Calu3 (cell line): ENCODE data around the gene USP10. TPM values are rescaled to one million over a fixed set of nuclear protein-coding genes. Genes with fewer than 3 reads are reported as not detected.

Source experiments
- BruUV-seq: library from RNA; stranded (reverse); fragments of 400-500 nt; replicated peaks from 2 replicates; lab custom pipeline; 2021; lab: Mats Ljungman, UMichigan
- CTCF ChIA-PET: fragments of 300-600 bp; sonication (Branson Sonifier 250); formaldehyde crosslinking; loops from one replicate; lab custom pipeline; 2022; ENCODE audit warnings: antibody characterized with exemption; lab: Charles Lee
- DNase-seq: peaks from one replicate; pipeline ENCODE4 v3.0.0; 2022
- H3K27ac Mint-ChIP-seq: one replicate; pipeline ENCODE4 v1.8.0; 2022; ENCODE audit warnings: mixed read lengths; ENCODE audit not compliant: unreplicated experiment
- H3K27me3 Mint-ChIP-seq: one replicate; pipeline ENCODE4 v1.8.0; 2022; ENCODE audit warnings: mixed read lengths; ENCODE audit not compliant: unreplicated experiment
- H3K36me3 Mint-ChIP-seq: one replicate; pipeline ENCODE4 v1.8.0; 2022; ENCODE audit warnings: mild to moderate bottlenecking, moderate library complexity, mixed read lengths; ENCODE audit not compliant: insufficient read depth, unreplicated experiment
- H3K4me1 Mint-ChIP-seq: one replicate; pipeline ENCODE4 v1.8.0; 2022; ENCODE audit warnings: mild to moderate bottlenecking, low read depth, mixed read lengths; ENCODE audit not compliant: unreplicated experiment
- H3K4me3 Mint-ChIP-seq: one replicate; pipeline ENCODE4 v1.8.0; 2022; ENCODE audit warnings: mild to moderate bottlenecking, low read depth, moderate library complexity, mixed read lengths; ENCODE audit not compliant: unreplicated experiment
- H3K9me3 Mint-ChIP-seq: one replicate; pipeline ENCODE4 v1.8.0; 2022; ENCODE audit warnings: low read depth, mixed read lengths; ENCODE audit not compliant: unreplicated experiment
- CTCF ChIP-seq: fragments of 200-600 bp; IDR thresholded peaks from one replicate; pipeline ENCODE4 v1.8.0; 2022; ENCODE audit warnings: antibody characterized with exemption; ENCODE audit not compliant: unreplicated experiment
- intact Hi-C: fragments of 100-400 bp; cut with micrococcal nuclease; formaldehyde crosslinking; loops from one replicate; pipeline ENCODE4 v1.10.0; 2022; ENCODE audit not compliant: unreplicated experiment
- total RNA-seq: library from RNA; stranded (reverse); gene quantifications from 2 replicates; pipeline ENCODE4 v1.2.3, GENCODE V29; 2022

The USP10 gene
- total RNA-seq, 1 experiment from 2014 or later = 141 TPM

GRCh38 chr16:84787263-84787622, 87.4 kb downstream of the USP10 start:
- Mint-ChIP-seq H3K36me3 (peaks cover 14% of the 10 kb centered on the region), H3K4me1 (peaks cover 21% of the 10 kb centered on the region), H3K27ac (no peak overlapping the region), H3K4me3 (no peak overlapping the region), H3K9me3 (no peaks in the 10 kb centered on the region), H3K27me3 (no peaks in the 10 kb centered on the region)
- DNase-seq = no peak
- intact Hi-C loops = no loop called here
- CTCF ChIA-PET = interaction anchor here (2.1 kb wide), 1 partner anchor 33 kb away, joined by 5 read pairs; no protein-coding TSS in a partner anchor
- no TSS peak for BruUV-seq
- no peak for TF ChIP-seq CTCF

- no peak for TF ChIP-seq CTCF
- CTCF ChIA-PET = no interaction called here
- no TSS peak for BruUV-seq
Measured at GRCh38 chr16:84788920-84789391, 89.2 kb downstream of the USP10 start.

GRCh38 chr16:84789431-84789830, 89.6 kb downstream of the USP10 start:
- H3K9me3 Mint-ChIP-seq = no peaks in the 10 kb centered on the region
- DNase-seq = no peak
- no TSS peak for BruUV-seq
- no peak for TF ChIP-seq CTCF
- H3K4me3 Mint-ChIP-seq = no peak overlapping the region
- no peaks in the 10 kb centered on the region for H3K27me3 Mint-ChIP-seq
- CTCF ChIA-PET = no interaction called here
- no peak overlapping the region for H3K27ac Mint-ChIP-seq
- peaks cover 21% of the 10 kb centered on the region for H3K4me1 Mint-ChIP-seq
- intact Hi-C loops = no loop called here
- peaks cover 14% of the 10 kb centered on the region for H3K36me3 Mint-ChIP-seq

More at GRCh38 chr16:84788920-84789391, 89.2 kb downstream of the USP10 start:
- no peak for DNase-seq
- no peak overlapping the region for H3K27ac Mint-ChIP-seq
- no peaks in the 10 kb centered on the region for H3K9me3 Mint-ChIP-seq
- no peaks in the 10 kb centered on the region for H3K27me3 Mint-ChIP-seq
- no peak overlapping the region for H3K4me3 Mint-ChIP-seq
- peaks cover 21% of the 10 kb centered on the region for H3K4me1 Mint-ChIP-seq
- peaks cover 14% of the 10 kb centered on the region for H3K36me3 Mint-ChIP-seq
- intact Hi-C loops = no loop called here

GRCh38 chr16:84790301-84790700, 90.5 kb downstream of the USP10 start:
- peaks cover 14% of the 10 kb centered on the region for H3K36me3 Mint-ChIP-seq
- no peaks in the 10 kb centered on the region for H3K27me3 Mint-ChIP-seq
- DNase-seq = no peak
- H3K9me3 Mint-ChIP-seq = no peaks in the 10 kb centered on the region
- H3K27ac Mint-ChIP-seq = no peak overlapping the region
- no peak for TF ChIP-seq CTCF
- H3K4me1 Mint-ChIP-seq = peaks cover 12% of the 10 kb centered on the region
- BruUV-seq = no TSS peak
- intact Hi-C loops = no loop called here
- H3K4me3 Mint-ChIP-seq = no peak overlapping the region
- CTCF ChIA-PET = no interaction called here
